Gastroesophageal sphincter (tissue), 4 donors: ENCODE results near the gene REEP5. TPM values are rescaled to one million over a fixed set of nuclear protein-coding genes. Genes with fewer than 3 reads are reported as not detected.

Experiments
- ATAC-seq: fragments of 150-250 bp; one replicate; pipeline ENCODE4 v1.9.1; 2016; ENCODE audit warnings: mild to moderate bottlenecking, moderate library complexity
- H3K27ac ChIP-seq, 4 donors: fragments of 200-600 bp; sonication (generic) in 3 of 4; 1 replicate in 3 of 4; 2 replicates in 1 of 4; pipeline ENCODE4 v1.5.1; 2016 to 2019
- H3K27me3 ChIP-seq: fragments of 200-600 bp; sonication (generic); one replicate; pipeline ENCODE4 v1.5.1; 2019
- H3K36me3 ChIP-seq, 2 donors: fragments of 200-600 bp; sonication (generic); one replicate each; pipeline ENCODE4 v1.5.1; 2019; ENCODE audit warnings: control low read depth in 1 of 2
- H3K4me1 ChIP-seq, 3 donors: fragments of 200-600 bp; sonication (generic); 1 replicate in 2 of 3; 2 replicates in 1 of 3; pipeline ENCODE4 v1.5.1; 2016 to 2019; ENCODE audit warnings: control low read depth in 2 of 3
- H3K4me3 ChIP-seq, 2 donors: fragments of 200-600 bp; sonication (generic); one replicate each; pipeline ENCODE4 v1.5.1; 2019; ENCODE audit warnings: mild to moderate bottlenecking in 1 of 2, moderate library complexity in 1 of 2
- H3K9me3 ChIP-seq, 3 donors: fragments of 200-600 bp; sonication (generic); one replicate each; pipeline ENCODE4 v1.5.1; 2017 to 2019; ENCODE audit warnings: control low read depth in 2 of 3
- EP300 ChIP-seq: sonication (generic); formaldehyde crosslinking; IDR thresholded peaks from one replicate; pipeline ENCODE4 v1.6.1; 2017; ENCODE audit warnings: antibody characterized with exemption, mild to moderate bottlenecking
- POLR2A ChIP-seq, 2 donors: fragments of 450-650 bp; IDR thresholded peaks; one replicate each; pipeline ENCODE4 v1.6.1; 2017; ENCODE audit warnings: antibody characterized with exemption in 2 of 2, mild to moderate bottlenecking in 2 of 2, moderate library complexity in 1 of 2
- POLR2AphosphoS5 ChIP-seq: sonication (generic); formaldehyde crosslinking; IDR thresholded peaks from one replicate; pipeline ENCODE4 v1.6.1; 2017; ENCODE audit warnings: antibody characterized with exemption
- WGBS, 2 donors: methylation state at CpG; one replicate each; pipeline ENCODE4 v1.1.5; 2018; ENCODE audit warnings: low coverage in 1 of 2; 5-methylcytosine and 5-hydroxymethylcytosine counted together
- total RNA-seq, 4 donors: library from RNA; depleted of rRNA; stranded (reverse); fragments of >200 nt; gene quantifications; one replicate each; pipeline ENCODE4 v1.1.0, GENCODE V29; 2016
- TF ChIP-seq, protein P1 (sequence below), 4 experiments: fragments of 200-600 bp in 2 of 4; fragments of 450-650 bp in 2 of 4; sonication (generic) in 1 of 4; IDR thresholded peaks; one replicate each; pipeline ENCODE4 v1.5.1; 2017 to 2019; ENCODE audit warnings: antibody characterized with exemption in 4 of 4, mild to moderate bottlenecking in 2 of 4, moderate library complexity in 2 of 4

Gene REEP5
- total RNA-seq, 4 donors from 2014 or later = 59.6 to 81.7 (median 69.3) TPM

GRCh38 chr5:112849912-112850311, 72.1 kb downstream of the REEP5 start:
- Histone ChIP-seq H3K4me3 (no peak overlapping the region), H3K27me3 (no peaks in the 10 kb centered on the region), H3K9me3 (no peaks in the 10 kb centered on the region), H3K36me3 (no peaks in the 10 kb centered on the region), H3K4me1 (peaks cover 0 to 5% (median 0%) of the 10 kb centered on the region in 3 donors), H3K27ac (no peak overlapping the region)
- TF ChIP-seq EP300 (no peak), POLR2A (IDR thresholded peaks at IDR 0.05) (no peak), POLR2AphosphoS5 (no peak)
- TF ChIP-seq, protein P1, sequence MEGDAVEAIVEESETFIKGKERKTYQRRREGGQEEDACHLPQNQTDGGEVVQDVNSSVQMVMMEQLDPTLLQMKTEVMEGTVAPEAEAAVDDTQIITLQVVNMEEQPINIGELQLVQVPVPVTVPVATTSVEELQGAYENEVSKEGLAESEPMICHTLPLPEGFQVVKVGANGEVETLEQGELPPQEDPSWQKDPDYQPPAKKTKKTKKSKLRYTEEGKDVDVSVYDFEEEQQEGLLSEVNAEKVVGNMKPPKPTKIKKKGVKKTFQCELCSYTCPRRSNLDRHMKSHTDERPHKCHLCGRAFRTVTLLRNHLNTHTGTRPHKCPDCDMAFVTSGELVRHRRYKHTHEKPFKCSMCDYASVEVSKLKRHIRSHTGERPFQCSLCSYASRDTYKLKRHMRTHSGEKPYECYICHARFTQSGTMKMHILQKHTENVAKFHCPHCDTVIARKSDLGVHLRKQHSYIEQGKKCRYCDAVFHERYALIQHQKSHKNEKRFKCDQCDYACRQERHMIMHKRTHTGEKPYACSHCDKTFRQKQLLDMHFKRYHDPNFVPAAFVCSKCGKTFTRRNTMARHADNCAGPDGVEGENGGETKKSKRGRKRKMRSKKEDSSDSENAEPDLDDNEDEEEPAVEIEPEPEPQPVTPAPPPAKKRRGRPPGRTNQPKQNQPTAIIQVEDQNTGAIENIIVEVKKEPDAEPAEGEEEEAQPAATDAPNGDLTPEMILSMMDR (IDR thresholded peaks at IDR 0.05) = no peak
- WGBS, 2 donors = 20 to 40% methylated on average over 2 of the region's 2 CpGs
- no peak for ATAC-seq

GRCh38 chr5:112848116-112848811, 73.8 kb downstream of the REEP5 start:
- ATAC-seq = peak; percentile 80
- no peaks in the 10 kb centered on the region for H3K36me3 ChIP-seq
- H3K27ac ChIP-seq = no peak overlapping the region
- 41 to 52% methylated on average over 5 to 8 of the region's 8 CpGs for WGBS, 2 donors
- H3K4me1 ChIP-seq = peaks cover 0 to 5% (median 0%) of the 10 kb centered on the region in 3 donors
- no peak for TF ChIP-seq EP300
- TF ChIP-seq, protein P1 (IDR thresholded peaks at IDR 0.05) = peak; percentile 45 to 63 (median 49)
- H3K27me3 ChIP-seq = no peaks in the 10 kb centered on the region
- no peaks in the 10 kb centered on the region for H3K9me3 ChIP-seq
- H3K4me3 ChIP-seq = no peak overlapping the region

GRCh38 chr5:112847306-112847705, 74.7 kb downstream of the REEP5 start:
- peaks cover 0 to 5% (median 0%) of the 10 kb centered on the region in 3 donors for H3K4me1 ChIP-seq
- H3K4me3 ChIP-seq = no peak overlapping the region
- no peaks in the 10 kb centered on the region for H3K27me3 ChIP-seq
- TF ChIP-seq, protein P1 (IDR thresholded peaks at IDR 0.05) = no peak
- TF ChIP-seq POLR2AphosphoS5 (no peak), POLR2A (IDR thresholded peaks at IDR 0.05) (no peak), EP300 (no peak)
- H3K27ac ChIP-seq = no peak overlapping the region
- ATAC-seq = no peak
- no peaks in the 10 kb centered on the region for H3K9me3 ChIP-seq
- no peaks in the 10 kb centered on the region for H3K36me3 ChIP-seq

- 59 to 84% methylated on average over 2 to 5 of the region's 5 CpGs for WGBS, 2 donors
- no peaks in the 10 kb centered on the region for H3K27me3 ChIP-seq
- TF ChIP-seq POLR2AphosphoS5 = no peak
- TF ChIP-seq EP300 = no peak
- no peaks in the 10 kb centered on the region for H3K9me3 ChIP-seq
- no peak overlapping the region for H3K27ac ChIP-seq
- ATAC-seq = no peak
- peaks cover 0 to 5% (median 0%) of the 10 kb centered on the region in 3 donors for H3K4me1 ChIP-seq
- H3K4me3 ChIP-seq = no peak overlapping the region
- no peaks in the 10 kb centered on the region for H3K36me3 ChIP-seq
These were observed 75.5 kb downstream of the REEP5 start for GRCh38 chr5:112846556-112846955.

DNA sequence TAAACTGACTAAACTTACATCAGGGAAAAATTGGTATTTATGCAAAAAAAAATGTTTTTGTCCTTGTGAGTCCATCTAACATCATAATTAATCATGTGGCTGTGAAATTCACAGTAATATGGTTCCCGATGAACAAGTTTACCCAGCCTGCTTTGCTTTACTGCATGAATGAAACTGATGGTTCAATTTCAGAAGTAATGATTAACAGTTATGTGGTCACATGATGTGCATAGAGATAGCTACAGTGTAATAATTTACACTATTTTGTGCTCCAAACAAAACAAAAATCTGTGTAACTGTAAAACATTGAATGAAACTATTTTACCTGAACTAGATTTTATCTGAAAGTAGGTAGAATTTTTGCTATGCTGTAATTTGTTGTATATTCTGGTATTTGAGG, 77.5 kb downstream of the REEP5 start:
- Histone ChIP-seq H3K4me1 (peaks cover 0 to 5% (median 0%) of the 10 kb centered on the region in 3 donors), H3K27ac (no peak overlapping the region), H3K9me3 (no peaks in the 10 kb centered on the region), H3K4me3 (no peak overlapping the region), H3K36me3 (peaks cover 0 to 4% of the 10 kb centered on the region in 2 donors), H3K27me3 (no peaks in the 10 kb centered on the region)
- 50 to 93% methylated on average over 1 of the region's 1 CpG for WGBS, 2 donors
- TF ChIP-seq POLR2AphosphoS5 = no peak
- TF ChIP-seq EP300 = no peak
- TF ChIP-seq, protein P1 (IDR thresholded peaks at IDR 0.05) = no peak
- no peak for TF ChIP-seq POLR2A (IDR thresholded peaks at IDR 0.05)
- ATAC-seq = no peak
